HUES6 (cell line): ENCODE measurements around the gene PODN.

ENCODE experiments used
- H3K27ac ChIP-seq: 2 replicates; pipeline ENCODE4 v1.7.0; 2013; ENCODE audit warnings: low read depth, mild to moderate bottlenecking, low read length, inconsistent platforms
- H3K27me3 ChIP-seq: 2 replicates; pipeline ENCODE4 v1.6.1; 2013; ENCODE audit warnings: low read length; ENCODE audit not compliant: control insufficient read depth, insufficient read depth
- H3K36me3 ChIP-seq: 2 replicates; pipeline ENCODE4 v1.6.1; 2013; ENCODE audit warnings: low read length; ENCODE audit not compliant: control insufficient read depth, insufficient read depth
- H3K4me1 ChIP-seq: 2 replicates; pipeline ENCODE4 v1.6.1; 2013; ENCODE audit warnings: low read length; ENCODE audit not compliant: control insufficient read depth, insufficient read depth
- H3K4me3 ChIP-seq: 2 replicates; pipeline ENCODE4 v1.5.1; 2013; ENCODE audit warnings: low read depth, low read length
- H3K9ac ChIP-seq: one replicate; pipeline ENCODE4 v1.6.1; 2013; ENCODE audit warnings: mild to moderate bottlenecking, low read length
- H3K9me3 ChIP-seq: 2 replicates; pipeline ENCODE4 v1.6.1; 2013; ENCODE audit warnings: low read depth, low read length; ENCODE audit not compliant: control insufficient read depth, insufficient read depth

Gene PODN

GRCh38 chr1:53120659-53121058 is 58.6 kb downstream of the PODN start:
- peaks cover 9% of the 10 kb centered on the region; the same call in 1 of the 2 replicates for H3K27me3 ChIP-seq
- no peak overlapping the region for H3K4me3 ChIP-seq
- no peak overlapping the region for H3K9ac ChIP-seq
- no peaks in the 10 kb centered on the region for H3K36me3 ChIP-seq
- peaks cover 26% of the 10 kb centered on the region for H3K4me1 ChIP-seq
- H3K9me3 ChIP-seq = no peaks in the 10 kb centered on the region
- no peak overlapping the region for H3K27ac ChIP-seq

- peaks cover 9% of the 10 kb centered on the region; the same call in 1 of the 2 replicates for H3K27me3 ChIP-seq
- H3K36me3 ChIP-seq = no peaks in the 10 kb centered on the region
Measured at GRCh38 chr1:53121319-53122172, 59.5 kb downstream of the PODN start.

GRCh38 chr1:53122201-53122885 is 60.3 kb downstream of the PODN start:
- no peaks in the 10 kb centered on the region for H3K36me3 ChIP-seq
- H3K9me3 ChIP-seq = no peaks in the 10 kb centered on the region
- H3K4me1 ChIP-seq = peaks cover 17% of the 10 kb centered on the region
- H3K27ac ChIP-seq = no peak overlapping the region
- no peak overlapping the region for H3K4me3 ChIP-seq
- H3K27me3 ChIP-seq = peaks cover 9% of the 10 kb centered on the region; the same call in 1 of the 2 replicates
- H3K9ac ChIP-seq = no peak overlapping the region

More at GRCh38 chr1:53121319-53122172, 59.5 kb downstream of the PODN start:
- Histone ChIP-seq H3K4me1 (peaks cover 17% of the 10 kb centered on the region), H3K9me3 (no peaks in the 10 kb centered on the region), H3K4me3 (no peak overlapping the region), H3K27ac (no peak overlapping the region), H3K9ac (no peak overlapping the region)

- no peaks in the 10 kb centered on the region for H3K36me3 ChIP-seq
- H3K9me3 ChIP-seq = peaks cover 2% of the 10 kb centered on the region; the same call in 1 of the 2 replicates
- H3K27ac ChIP-seq = no peak overlapping the region
- H3K9ac ChIP-seq = no peak overlapping the region
- H3K4me1 ChIP-seq = peaks cover 17% of the 10 kb centered on the region
- no peak overlapping the region for H3K4me3 ChIP-seq
- peaks cover 9% of the 10 kb centered on the region; the same call in 1 of the 2 replicates for H3K27me3 ChIP-seq
Measured at GRCh38 chr1:53122961-53123413, 61.0 kb downstream of the PODN start.

- peaks cover 2% of the 10 kb centered on the region; the same call in 1 of the 2 replicates for H3K9me3 ChIP-seq
- no peaks in the 10 kb centered on the region for H3K36me3 ChIP-seq
- peaks cover 17% of the 10 kb centered on the region for H3K4me1 ChIP-seq
- H3K27ac ChIP-seq = no peak overlapping the region
- H3K9ac ChIP-seq = no peak overlapping the region
- H3K4me3 ChIP-seq = no peak overlapping the region
- H3K27me3 ChIP-seq = peaks cover 9% of the 10 kb centered on the region; the same call in 1 of the 2 replicates
Measured at GRCh38 chr1:53123453-53124140, 61.6 kb downstream of the PODN start.

- Histone ChIP-seq H3K36me3 (no peaks in the 10 kb centered on the region), H3K27me3 (peaks cover 9% of the 10 kb centered on the region; the same call in 1 of the 2 replicates), H3K4me1 (peaks cover 12% of the 10 kb centered on the region), H3K27ac (no peak overlapping the region), H3K4me3 (no peak overlapping the region), H3K9ac (no peak overlapping the region), H3K9me3 (peaks cover 2% of the 10 kb centered on the region; the same call in 1 of the 2 replicates)
Measured at GRCh38 chr1:53125122-53125521, 63.1 kb downstream of the PODN start.

- H3K27me3 ChIP-seq = peaks cover 9% of the 10 kb centered on the region; the same call in 1 of the 2 replicates
- peaks cover 9% of the 10 kb centered on the region; the same call in 1 of the 2 replicates for H3K4me1 ChIP-seq
- H3K9ac ChIP-seq = no peak overlapping the region
- H3K27ac ChIP-seq = no peak overlapping the region
- no peaks in the 10 kb centered on the region for H3K36me3 ChIP-seq
- peaks cover 2% of the 10 kb centered on the region; the same call in 1 of the 2 replicates for H3K9me3 ChIP-seq
- no peak overlapping the region for H3K4me3 ChIP-seq
Measured at GRCh38 chr1:53125623-53126360, 63.8 kb downstream of the PODN start.

- H3K4me1 ChIP-seq = peaks cover 9% of the 10 kb centered on the region; the same call in 1 of the 2 replicates
- no peaks in the 10 kb centered on the region for H3K36me3 ChIP-seq
- H3K27me3 ChIP-seq = peaks cover 9% of the 10 kb centered on the region; the same call in 1 of the 2 replicates
- no peak overlapping the region for H3K9ac ChIP-seq
- H3K4me3 ChIP-seq = no peak overlapping the region
- H3K27ac ChIP-seq = no peak overlapping the region
- H3K9me3 ChIP-seq = peaks cover 2% of the 10 kb centered on the region; the same call in 1 of the 2 replicates
Measured at GRCh38 chr1:53126495-53126894, 64.5 kb downstream of the PODN start.

- H3K27ac ChIP-seq = no peak overlapping the region
- H3K9me3 ChIP-seq = peaks cover 2% of the 10 kb centered on the region; the same call in 1 of the 2 replicates
- H3K9ac ChIP-seq = no peak overlapping the region
Measured at GRCh38 chr1:53127546-53127945, 65.5 kb downstream of the PODN start.

GRCh38 chr1:53128401-53128800 is 66.4 kb downstream of the PODN start:
- peaks cover 2% of the 10 kb centered on the region; the same call in 1 of the 2 replicates for H3K9me3 ChIP-seq
- no peak overlapping the region for H3K27ac ChIP-seq
- H3K4me3 ChIP-seq = no peak overlapping the region
- peaks cover 3% of the 10 kb centered on the region; the same call in 1 of the 2 replicates for H3K4me1 ChIP-seq
- H3K27me3 ChIP-seq = peaks cover 9% of the 10 kb centered on the region; the same call in 1 of the 2 replicates
- H3K9ac ChIP-seq = no peak overlapping the region
- no peaks in the 10 kb centered on the region for H3K36me3 ChIP-seq

More at GRCh38 chr1:53127546-53127945, 65.5 kb downstream of the PODN start:
- Histone ChIP-seq H3K4me1 (peaks cover 3% of the 10 kb centered on the region; the same call in 1 of the 2 replicates), H3K4me3 (no peak overlapping the region), H3K27me3 (peaks cover 9% of the 10 kb centered on the region; the same call in 1 of the 2 replicates), H3K36me3 (no peaks in the 10 kb centered on the region)
